Measurements from ENCODE around the gene VSTM1.
"Not testable (repeated sequence)": the region's sequence is repeated elsewhere in the genome, so short reads cannot be mapped to it uniquely, and the experiment has no call there.

VSTM1 gene

GRCh38 chr19:54069470-54069869 lies 5.8 kb upstream of the VSTM1 start:
- DNase-seq: no peak

- DNase-seq: no peak
Observed at GRCh38 chr19:54062643-54063042, 1.1 kb downstream of the VSTM1 start.

GRCh38 chr19:54047616-54048015 lies 16.1 kb downstream of the VSTM1 start:
- no peak for DNase-seq

GRCh38 chr19:54045771-54046170 lies 17.9 kb downstream of the VSTM1 start:
- DNase-seq: no peak

GRCh38 chr19:54042989-54043388 lies 20.7 kb downstream of the VSTM1 start:
- no peak for DNase-seq

GRCh38 chr19:54041969-54042606 lies 21.6 kb downstream of the VSTM1 start:
- DNase-seq: no peak

GRCh38 chr19:54040003-54040402 lies 23.7 kb downstream of the VSTM1 start:
- DNase-seq: no peak

- not testable (repeated sequence) for DNase-seq
Observed at GRCh38 chr19:54036542-54036941, 27.2 kb downstream of the VSTM1 start.

- peak; percentile 86 for DNase-seq
Observed at GRCh38 chr19:54035215-54036178, 28.2 kb downstream of the VSTM1 start.

- DNase-seq: peak; percentile 6
Observed at GRCh38 chr19:54030895-54031586, 32.7 kb downstream of the VSTM1 start.

- DNase-seq: peak; percentile 59
Observed at GRCh38 chr19:54029930-54030490, 33.7 kb downstream of the VSTM1 start.

GRCh38 chr19:54029301-54029700 lies 34.4 kb downstream of the VSTM1 start:
- DNase-seq: no peak

- no peak for DNase-seq
Observed at GRCh38 chr19:54026656-54027055, 37.0 kb downstream of the VSTM1 start.

- no peak for DNase-seq
Observed at GRCh38 chr19:54024660-54025059, 39.0 kb downstream of the VSTM1 start.

- DNase-seq: no peak
Observed at GRCh38 chr19:54023191-54023590, 40.5 kb downstream of the VSTM1 start.

- no peak for DNase-seq
Observed at GRCh38 chr19:54021932-54022331, 41.8 kb downstream of the VSTM1 start.

- DNase-seq: no peak
Observed at GRCh38 chr19:54021363-54021762, 42.3 kb downstream of the VSTM1 start.

- peak; percentile 34 for DNase-seq
Observed at GRCh38 chr19:54017261-54017660, 46.4 kb downstream of the VSTM1 start.

GRCh38 chr19:54014920-54015560 lies 48.7 kb downstream of the VSTM1 start:
- no peak for DNase-seq

- no peak for DNase-seq
Observed at GRCh38 chr19:54013866-54014265, 49.8 kb downstream of the VSTM1 start.

- DNase-seq: no peak
Observed at GRCh38 chr19:54011507-54012211, 52.0 kb downstream of the VSTM1 start.

- no peak for DNase-seq
Observed at GRCh38 chr19:54010474-54010873, 53.2 kb downstream of the VSTM1 start.
